IMR-90 (cell line): ENCODE data around the gene HDAC9. TPM values are rescaled to one million over a fixed set of nuclear protein-coding genes. Genes with fewer than 3 reads are reported as not detected.

ENCODE experiments used
- ATAC-seq: fragments of 200-7000 bp; cut with Tn5 transposase; 2 replicates; pipeline ENCODE4 v1.9.1; 2020; ENCODE audit warnings: low read depth, mild to moderate bottlenecking, moderate library complexity
- BruUV-seq: library from RNA; stranded (reverse); fragments of 400-500 nt; replicated peaks from 2 replicates; lab custom pipeline; 2021; lab: Mats Ljungman, UMichigan
- CTCF ChIA-PET: fragments of 300-600 bp; formaldehyde crosslinking; extraction: SDS; loops from one replicate; lab custom pipeline; 2021; ENCODE audit warnings: antibody characterized with exemption; lab: Yijun Ruan, JAX
- POLR2A ChIA-PET: fragments of 300-600 bp; sonication (Branson Sonifier 250); formaldehyde crosslinking; loops from one replicate; lab custom pipeline; 2022; ENCODE audit warnings: antibody characterized with exemption; ENCODE audit not compliant: unreplicated experiment; lab: Charles Lee
- DNase-seq: peaks from one replicate; pipeline ENCODE4 v3.0.0; 2013
- H2AFZ ChIP-seq: replicated peaks from 2 replicates; pipeline ENCODE3; 2013; ENCODE audit warnings: low read length, mild to moderate bottlenecking; ENCODE audit not compliant: poor library complexity
- H2AK5ac ChIP-seq: 2 replicates; pipeline ENCODE4 v1.6.1; 2013; ENCODE audit warnings: low read depth, low read length, inconsistent platforms
- H2AK9ac ChIP-seq: replicated peaks from 2 replicates; pipeline ENCODE3; 2013; ENCODE audit warnings: mild to moderate bottlenecking, low read depth, low read length, moderate library complexity; ENCODE audit not compliant: poor library complexity
- H2BK120ac ChIP-seq: 2 replicates; pipeline ENCODE4 v1.6.1; 2013; ENCODE audit warnings: low read depth, low read length, inconsistent platforms
- H2BK15ac ChIP-seq: 3 replicates; pipeline ENCODE4 v1.6.1; 2013; ENCODE audit warnings: low read depth, low read length, inconsistent platforms
- H2BK20ac ChIP-seq: 2 replicates; pipeline ENCODE4 v1.6.1; 2013; ENCODE audit warnings: low read depth, mild to moderate bottlenecking, inconsistent platforms, low read length, moderate library complexity
- H2BK5ac ChIP-seq: 2 replicates; pipeline ENCODE4 v1.6.1; 2013; ENCODE audit warnings: mild to moderate bottlenecking, low read depth, low read length, inconsistent platforms; ENCODE audit not compliant: poor library complexity, severe bottlenecking
- H3K14ac ChIP-seq: replicated peaks from 2 replicates; pipeline ENCODE4 v1.6.1; 2013; ENCODE audit warnings: low read depth, low read length, inconsistent platforms
- H3K18ac ChIP-seq: 2 replicates; pipeline ENCODE4 v1.6.1; 2013; ENCODE audit warnings: low read depth, low read length, control low read depth
- H3K23ac ChIP-seq: 2 replicates; pipeline ENCODE4 v1.6.1; 2013; ENCODE audit warnings: low read depth, low read length, inconsistent platforms
- H3K27ac ChIP-seq: 2 replicates; pipeline ENCODE4 v1.5.1; 2013; ENCODE audit warnings: mild to moderate bottlenecking, control low read depth, low read length; ENCODE audit not compliant: insufficient read depth
- H3K27me3 ChIP-seq: 2 replicates; pipeline ENCODE4 v1.6.1; 2013; ENCODE audit warnings: low read length; ENCODE audit not compliant: control insufficient read depth, insufficient read depth
- H3K36me3 ChIP-seq: 2 replicates; pipeline ENCODE4 v1.6.1; 2013; ENCODE audit warnings: low read length, mixed read lengths; ENCODE audit not compliant: control insufficient read depth, insufficient read depth
- H3K4ac ChIP-seq: 2 replicates; pipeline ENCODE4 v1.6.1; 2013; ENCODE audit warnings: low read depth, low read length, inconsistent platforms
- H3K4me1 ChIP-seq: 2 replicates; pipeline ENCODE4 v1.6.1; 2013; ENCODE audit warnings: low read length, mixed read lengths; ENCODE audit not compliant: control insufficient read depth, insufficient read depth
- H3K4me2 ChIP-seq: 2 replicates; pipeline ENCODE4 v1.6.1; 2013; ENCODE audit warnings: low read depth, mild to moderate bottlenecking, control low read depth, low read length, moderate library complexity
- H3K4me3 ChIP-seq: 2 replicates; pipeline ENCODE4 v1.5.1; 2013; ENCODE audit warnings: low read depth, mild to moderate bottlenecking, control low read depth, low read length, moderate library complexity; ENCODE audit not compliant: insufficient read depth
- H3K56ac ChIP-seq: 2 replicates; pipeline ENCODE4 v1.6.1; 2013; ENCODE audit warnings: low read length, inconsistent platforms; ENCODE audit not compliant: insufficient read depth; ENCODE audit errors: extremely low read depth
- H3K79me1 ChIP-seq, 2 experiments: 2 replicates each; pipeline ENCODE4 v1.6.1; 2013; ENCODE audit warnings: low read length in 2 of 2, inconsistent platforms in 1 of 2, low read depth in 1 of 2
- H3K9ac ChIP-seq: 2 replicates; pipeline ENCODE4 v1.6.1; 2013; ENCODE audit warnings: low read depth, low read length, control low read depth
- H3K9me1 ChIP-seq: 2 replicates; pipeline ENCODE4 v1.6.1; 2013; ENCODE audit warnings: low read length, inconsistent platforms; ENCODE audit not compliant: insufficient read depth
- H3K9me3 ChIP-seq: 2 replicates; pipeline ENCODE4 v1.6.1; 2013; ENCODE audit warnings: low read length; ENCODE audit not compliant: control insufficient read depth, insufficient read depth
- H4K20me1 ChIP-seq: 2 replicates; pipeline ENCODE4 v1.6.1; 2013; ENCODE audit warnings: low read length, inconsistent platforms; ENCODE audit not compliant: insufficient read depth
- H4K5ac ChIP-seq: 2 replicates; pipeline ENCODE4 v1.6.1; 2013; ENCODE audit warnings: mild to moderate bottlenecking, low read depth, low read length, control low read depth
- H4K8ac ChIP-seq, 2 experiments: 2 replicates each; pipeline ENCODE4 v1.6.1; 2013; ENCODE audit warnings: low read depth in 2 of 2, low read length in 2 of 2, control low read depth in 1 of 2, inconsistent platforms in 1 of 2
- H4K91ac ChIP-seq: 2 replicates; pipeline ENCODE4 v1.6.1; 2013; ENCODE audit warnings: low read depth, low read length, inconsistent platforms; ENCODE audit not compliant: insufficient read depth
- BHLHE40 ChIP-seq: fragments of 150-350 bp; IDR thresholded peaks from 2 replicates; pipeline ENCODE4 v1.6.1; 2016; ENCODE audit warnings: mild to moderate bottlenecking, low read depth, low read length
- CEBPB ChIP-seq: IDR thresholded peaks from 2 replicates; pipeline ENCODE4 v1.6.1; 2012; ENCODE audit warnings: low read depth, low read length, improper control_type of control experiment
- CHD1 ChIP-seq: IDR thresholded peaks from 2 replicates; pipeline ENCODE4 v1.6.1; 2012; ENCODE audit warnings: low read depth, low read length, improper control_type of control experiment
- FOS ChIP-seq: fragments of 150-350 bp; IDR thresholded peaks from 2 replicates; pipeline ENCODE4 v1.6.1; 2016; ENCODE audit warnings: low read depth, low read length
- MAFK ChIP-seq: IDR thresholded peaks from 2 replicates; pipeline ENCODE4 v1.6.1; 2012; ENCODE audit warnings: low read depth, low read length, improper control_type of control experiment
- MAZ ChIP-seq: IDR thresholded peaks from 2 replicates; pipeline ENCODE4 v1.6.1; 2012; ENCODE audit warnings: low read depth, mild to moderate bottlenecking, low read length, improper control_type of control experiment, moderate library complexity, borderline replicate concordance
- MXI1 ChIP-seq: IDR thresholded peaks from 2 replicates; pipeline ENCODE4 v1.6.1; 2012; ENCODE audit warnings: low read depth, mild to moderate bottlenecking, low read length, moderate library complexity, borderline replicate concordance
- NFE2L2 ChIP-seq: fragments of 150-350 bp; IDR thresholded peaks from 2 replicates; pipeline ENCODE4 v1.6.1; 2016; ENCODE audit warnings: low read depth, mild to moderate bottlenecking, low read length
- POLR2A ChIP-seq: IDR thresholded peaks from 2 replicates; pipeline ENCODE4 v1.6.1; 2012; ENCODE audit warnings: mild to moderate bottlenecking, low read depth, low read length
- RAD21 ChIP-seq: IDR thresholded peaks from 2 replicates; pipeline ENCODE4 v1.6.1; 2012; ENCODE audit warnings: low read length, improper control_type of control experiment
- RCOR1 ChIP-seq: IDR thresholded peaks from 2 replicates; pipeline ENCODE4 v1.6.1; 2012; ENCODE audit warnings: mild to moderate bottlenecking, low read length, improper control_type of control experiment; ENCODE audit not compliant: insufficient replicate concordance
- RFX5 ChIP-seq: IDR thresholded peaks from 2 replicates; pipeline ENCODE4 v1.8.0; 2012; ENCODE audit warnings: low read depth, mild to moderate bottlenecking, low read length, moderate library complexity
- SMC3 ChIP-seq: fragments of 150-350 bp; IDR thresholded peaks from 2 replicates; pipeline ENCODE4 v1.6.1; 2016; ENCODE audit warnings: low read depth, mild to moderate bottlenecking, antibody characterized with exemption, low read length, moderate library complexity
- dilution Hi-C: fragments of 300-500 bp; cut with HindIII; formaldehyde crosslinking; loops from one replicate; pipeline ENCODE4 v1.14.3; 2018; ENCODE audit warnings: low sequenced_read_pairs; ENCODE audit not compliant: unreplicated experiment
- in situ Hi-C: fragments of 300-500 bp; cut with MboI; formaldehyde crosslinking; loops from 3 replicates; pipeline ENCODE4 v1.14.3; 2019; ENCODE audit warnings: low sequenced_read_pairs, inconsistent platforms, mixed read lengths
- intact Hi-C: fragments of 100-400 bp; cut with micrococcal nuclease; formaldehyde crosslinking; loops from 2 replicates; pipeline ENCODE4 v1.10.0; 2022
- polyA plus RNA-seq, 3 experiments: library from polyadenylated mRNA; depleted of rRNA; stranded (reverse); fragments of >200 nt; gene quantifications; 2 replicates each; pipeline ENCODE4 v1.2.3, GENCODE V29; 2012; ENCODE audit warnings: low replicate concordance in 1 of 3
- total RNA-seq: library from RNA; depleted of rRNA; stranded (reverse); fragments of >200 nt; gene quantifications from 2 replicates; pipeline ENCODE4 v1.2.3, GENCODE V29; 2012
- TF ChIP-seq, protein P1 (sequence below): fragments of 150-350 bp; IDR thresholded peaks from 2 replicates; pipeline ENCODE4 v1.6.1; 2016; ENCODE audit warnings: low read depth, mild to moderate bottlenecking, low read length, moderate library complexity, borderline replicate concordance
- TF ChIP-seq, protein P2 (sequence below): conservative IDR thresholded peaks from 2 replicates; pipeline ENCODE4 v1.5.1; 2012; ENCODE audit warnings: mild to moderate bottlenecking, low read depth, low read length, improper control_type of control experiment
- TF ChIP-seq, protein P3 (sequence below): fragments of 150-350 bp; IDR thresholded peaks from 2 replicates; pipeline ENCODE4 v1.6.1; 2017; ENCODE audit warnings: mild to moderate bottlenecking, antibody characterized with exemption, low read length, low read depth

HDAC9 gene
- total and polyA plus RNA-seq, 2 of the 4 experiments (the other 2 are of a cell fraction) = 4.3 to 24.7 TPM

DNA sequence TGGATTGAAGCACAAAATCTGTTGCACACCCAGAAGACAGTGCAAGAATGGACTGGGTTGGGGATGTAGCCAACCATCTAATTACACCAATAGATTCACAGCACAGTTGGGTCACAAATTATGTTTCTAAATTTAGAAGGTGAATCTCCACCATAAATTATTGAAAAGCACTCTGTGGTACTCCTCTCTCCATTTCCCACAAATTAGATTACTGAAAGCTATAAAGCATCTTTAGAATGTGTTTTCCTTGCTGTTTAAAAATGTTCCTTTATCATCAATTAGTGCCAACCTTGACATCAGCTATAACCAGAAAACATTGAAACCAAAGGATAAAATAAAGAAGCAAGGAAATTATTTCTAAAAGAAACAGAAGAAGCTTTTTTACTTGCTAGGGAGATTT, 39.9 kb upstream of the HDAC9 start:
- ATAC-seq = no peak
- POLR2A ChIA-PET = no interaction called here
- dilution Hi-C loops = no loop called here

More for the DNA sequence above, 39.9 kb upstream of the HDAC9 start:
- DNase-seq = no peak
- no peak overlapping the region for H3K14ac ChIP-seq
- no peak overlapping the region for H3K4ac ChIP-seq
- no peak overlapping the region for H2BK15ac ChIP-seq
- no peak overlapping the region for H3K4me3 ChIP-seq
- no peaks in the 10 kb centered on the region for H3K36me3 ChIP-seq
- H3K79me1 ChIP-seq = no peaks in the 10 kb centered on the region
- H4K8ac ChIP-seq = no peak overlapping the region
- in situ Hi-C loops (no loop called here), intact Hi-C loops (no loop called here)
- no peaks in the 10 kb centered on the region for H4K20me1 ChIP-seq
- no peak overlapping the region for H4K91ac ChIP-seq
- TF ChIP-seq, protein P1, sequence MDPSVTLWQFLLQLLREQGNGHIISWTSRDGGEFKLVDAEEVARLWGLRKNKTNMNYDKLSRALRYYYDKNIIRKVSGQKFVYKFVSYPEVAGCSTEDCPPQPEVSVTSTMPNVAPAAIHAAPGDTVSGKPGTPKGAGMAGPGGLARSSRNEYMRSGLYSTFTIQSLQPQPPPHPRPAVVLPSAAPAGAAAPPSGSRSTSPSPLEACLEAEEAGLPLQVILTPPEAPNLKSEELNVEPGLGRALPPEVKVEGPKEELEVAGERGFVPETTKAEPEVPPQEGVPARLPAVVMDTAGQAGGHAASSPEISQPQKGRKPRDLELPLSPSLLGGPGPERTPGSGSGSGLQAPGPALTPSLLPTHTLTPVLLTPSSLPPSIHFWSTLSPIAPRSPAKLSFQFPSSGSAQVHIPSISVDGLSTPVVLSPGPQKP = no peak
- TF ChIP-seq MXI1 = no peak
- TF ChIP-seq, protein P2, sequence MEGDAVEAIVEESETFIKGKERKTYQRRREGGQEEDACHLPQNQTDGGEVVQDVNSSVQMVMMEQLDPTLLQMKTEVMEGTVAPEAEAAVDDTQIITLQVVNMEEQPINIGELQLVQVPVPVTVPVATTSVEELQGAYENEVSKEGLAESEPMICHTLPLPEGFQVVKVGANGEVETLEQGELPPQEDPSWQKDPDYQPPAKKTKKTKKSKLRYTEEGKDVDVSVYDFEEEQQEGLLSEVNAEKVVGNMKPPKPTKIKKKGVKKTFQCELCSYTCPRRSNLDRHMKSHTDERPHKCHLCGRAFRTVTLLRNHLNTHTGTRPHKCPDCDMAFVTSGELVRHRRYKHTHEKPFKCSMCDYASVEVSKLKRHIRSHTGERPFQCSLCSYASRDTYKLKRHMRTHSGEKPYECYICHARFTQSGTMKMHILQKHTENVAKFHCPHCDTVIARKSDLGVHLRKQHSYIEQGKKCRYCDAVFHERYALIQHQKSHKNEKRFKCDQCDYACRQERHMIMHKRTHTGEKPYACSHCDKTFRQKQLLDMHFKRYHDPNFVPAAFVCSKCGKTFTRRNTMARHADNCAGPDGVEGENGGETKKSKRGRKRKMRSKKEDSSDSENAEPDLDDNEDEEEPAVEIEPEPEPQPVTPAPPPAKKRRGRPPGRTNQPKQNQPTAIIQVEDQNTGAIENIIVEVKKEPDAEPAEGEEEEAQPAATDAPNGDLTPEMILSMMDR = no peak
- no peak for TF ChIP-seq RAD21
- TF ChIP-seq MAFK = no peak
- TF ChIP-seq BHLHE40 = no peak
- no peak for TF ChIP-seq RCOR1
- TF ChIP-seq, protein P3, sequence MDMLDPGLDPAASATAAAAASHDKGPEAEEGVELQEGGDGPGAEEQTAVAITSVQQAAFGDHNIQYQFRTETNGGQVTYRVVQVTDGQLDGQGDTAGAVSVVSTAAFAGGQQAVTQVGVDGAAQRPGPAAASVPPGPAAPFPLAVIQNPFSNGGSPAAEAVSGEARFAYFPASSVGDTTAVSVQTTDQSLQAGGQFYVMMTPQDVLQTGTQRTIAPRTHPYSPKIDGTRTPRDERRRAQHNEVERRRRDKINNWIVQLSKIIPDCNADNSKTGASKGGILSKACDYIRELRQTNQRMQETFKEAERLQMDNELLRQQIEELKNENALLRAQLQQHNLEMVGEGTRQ = no peak
- TF ChIP-seq CHD1 = no peak
- TF ChIP-seq POLR2A = no peak
- no peak for TF ChIP-seq RFX5
- no peak for TF ChIP-seq MAZ
- no peak for TF ChIP-seq NFE2L2
- no peak for TF ChIP-seq SMC3
- TF ChIP-seq FOS = no peak
- no peak for TF ChIP-seq CEBPB
- H3K23ac ChIP-seq = no peak overlapping the region
- H3K4me2 ChIP-seq = no peak overlapping the region
- no TSS peak for BruUV-seq
- H3K4me1 ChIP-seq = no peaks in the 10 kb centered on the region
- H2AFZ ChIP-seq = no peak overlapping the region
- no peak overlapping the region for H3K18ac ChIP-seq
- no peak overlapping the region for H2BK120ac ChIP-seq
- H3K9ac ChIP-seq = no peak overlapping the region
- no peaks in the 10 kb centered on the region for H3K9me1 ChIP-seq
- no peaks in the 10 kb centered on the region for H3K9me3 ChIP-seq
- H4K5ac ChIP-seq = no peak overlapping the region
- no peak overlapping the region for H2AK5ac ChIP-seq
- no peak overlapping the region for H3K56ac ChIP-seq
- H2AK9ac ChIP-seq = no peak overlapping the region
- no peak overlapping the region for H3K27ac ChIP-seq
- H2BK20ac ChIP-seq = no peak overlapping the region
- H3K27me3 ChIP-seq = no peaks in the 10 kb centered on the region
- CTCF ChIA-PET = interaction anchor here (1.0 to 1.9 kb wide), 2 partner anchors 9 to 18 kb away, joined by 3 to 4 read pairs; no protein-coding TSS in a partner anchor
- no peak overlapping the region for H2BK5ac ChIP-seq
